GM18511 (cell line): ENCODE results near the gene PLPP7.

Experiments used
- ATAC-seq: cut with Tn5 transposase; IDR thresholded peaks from one replicate; pipeline ENCODE4 v1.9.1; 2021; ENCODE audit warnings: mild to moderate bottlenecking, moderate library complexity; ENCODE audit not compliant: unreplicated experiment

PLPP7 gene

GRCh38 chr9:131280660-131281059 lies 8.9 kb upstream of the PLPP7 start:
- ATAC-seq, result no peak

DNA sequence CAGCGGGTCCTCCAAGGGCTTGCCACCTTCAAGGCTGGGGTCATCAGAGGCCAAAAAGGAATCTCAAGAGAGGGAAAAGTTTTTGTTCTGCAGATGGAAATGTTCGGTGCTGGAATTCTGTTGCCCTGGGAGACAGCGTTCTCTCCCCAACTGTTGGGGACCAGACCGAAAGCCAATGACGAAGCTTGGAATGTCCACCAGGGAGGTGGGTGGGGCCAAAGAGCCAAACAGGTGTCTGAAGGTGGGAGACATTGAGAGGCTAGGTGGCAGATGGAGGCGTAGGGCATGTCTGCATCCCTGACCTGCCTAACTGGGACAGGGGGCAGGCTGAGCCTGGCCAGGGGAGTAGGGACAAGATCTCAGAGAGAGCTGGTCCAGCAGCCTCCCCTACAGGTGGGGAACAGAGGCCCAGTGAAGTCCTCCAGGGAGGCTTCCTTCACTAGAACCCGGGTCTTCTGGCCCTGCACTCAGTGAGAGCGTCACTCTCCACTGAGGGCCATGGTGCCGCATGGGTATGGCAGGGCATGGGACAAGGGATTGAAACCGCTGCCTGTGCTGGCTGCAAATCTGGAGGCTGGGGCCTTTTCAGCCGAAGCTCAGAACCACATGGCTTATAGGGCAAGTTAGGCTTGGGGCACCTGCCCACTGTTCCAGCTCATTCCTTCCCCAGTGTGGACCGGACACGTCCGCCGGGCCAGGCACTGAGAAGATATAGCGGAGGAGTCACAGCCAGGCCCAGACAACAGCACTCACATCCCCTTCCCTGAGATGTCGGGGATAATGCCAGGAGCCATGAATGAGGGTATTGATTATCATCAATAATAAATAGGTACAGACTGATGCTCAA lies 8.2 kb upstream of the PLPP7 start:
- no peak for ATAC-seq

DNA sequence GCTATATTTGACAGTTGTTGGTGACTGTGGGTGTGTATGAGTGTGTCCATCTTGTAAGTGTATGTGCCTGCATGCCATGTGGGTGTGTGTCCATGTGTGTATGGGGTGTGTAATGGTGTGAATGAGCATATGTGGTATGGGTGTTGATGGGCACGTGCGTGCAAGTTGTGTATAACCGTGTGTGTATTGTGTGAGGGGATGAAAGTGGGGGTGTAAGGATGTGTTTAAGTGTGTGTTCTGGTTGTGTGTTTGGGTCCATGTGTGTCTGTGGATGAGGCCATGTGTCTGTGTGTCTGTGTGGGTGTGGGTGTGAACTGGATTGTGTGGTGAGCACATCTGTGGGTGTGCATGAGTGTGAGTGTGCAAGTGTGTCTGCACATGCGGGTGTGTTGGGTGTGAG lies 7.3 kb upstream of the PLPP7 start:
- ATAC-seq, result no peak

GRCh38 chr9:131282688-131283422 lies 6.7 kb upstream of the PLPP7 start:
- ATAC-seq, result no peak

DNA sequence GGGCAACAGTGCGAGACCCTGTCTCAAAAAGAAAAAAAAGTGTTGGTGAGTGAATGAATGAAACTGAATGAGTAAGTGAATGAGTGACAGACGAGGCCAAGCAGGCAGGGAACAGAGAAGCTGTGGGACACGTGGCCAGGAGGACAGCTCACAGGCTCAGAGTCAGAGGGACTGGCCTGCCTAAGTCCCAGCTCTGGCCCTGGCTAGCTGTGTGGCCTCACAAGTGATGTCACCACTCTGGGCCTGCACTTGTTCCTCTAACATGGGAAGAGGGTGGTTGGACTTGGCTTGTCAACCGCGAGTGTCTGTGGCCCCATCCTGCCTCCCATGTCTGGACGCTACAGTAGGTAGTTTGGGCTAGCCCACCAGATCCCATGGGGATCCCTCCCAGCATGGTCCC lies 4.7 kb upstream of the PLPP7 start:
- ATAC-seq, result no peak

- no peak for ATAC-seq
Measured at GRCh38 chr9:131287359-131287758, 2.2 kb upstream of the PLPP7 start.

- ATAC-seq, result no peak
Measured at GRCh38 chr9:131288217-131288616, 1.3 kb upstream of the PLPP7 start.

- no peak for ATAC-seq
Measured at GRCh38 chr9:131290036-131290766, 678 bp downstream of the PLPP7 start.

GRCh38 chr9:131290767-131291370 lies 1.3 kb downstream of the PLPP7 start:
- no peak for ATAC-seq

- ATAC-seq, result no peak
Measured at GRCh38 chr9:131291795-131292315, 2.3 kb downstream of the PLPP7 start.

DNA sequence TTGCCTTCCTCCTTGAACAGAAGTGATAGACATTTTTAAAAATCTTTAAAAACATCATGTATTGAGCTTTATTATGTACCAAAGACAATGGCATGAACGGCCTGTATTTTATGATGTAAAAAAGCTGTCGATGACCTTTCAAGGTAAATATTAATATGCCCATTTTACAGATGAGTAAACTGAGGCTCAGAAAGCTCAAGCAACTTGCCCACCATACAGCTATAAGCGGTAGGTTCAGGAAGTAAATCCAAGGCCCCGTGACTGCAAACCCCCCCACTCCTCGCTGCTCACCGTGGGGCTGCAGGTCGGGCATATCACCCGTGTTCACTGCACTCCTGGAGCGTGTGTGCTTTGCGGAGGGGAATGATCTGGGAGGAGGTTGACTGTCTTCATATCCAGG lies 3.4 kb downstream of the PLPP7 start:
- no peak for ATAC-seq

DNA sequence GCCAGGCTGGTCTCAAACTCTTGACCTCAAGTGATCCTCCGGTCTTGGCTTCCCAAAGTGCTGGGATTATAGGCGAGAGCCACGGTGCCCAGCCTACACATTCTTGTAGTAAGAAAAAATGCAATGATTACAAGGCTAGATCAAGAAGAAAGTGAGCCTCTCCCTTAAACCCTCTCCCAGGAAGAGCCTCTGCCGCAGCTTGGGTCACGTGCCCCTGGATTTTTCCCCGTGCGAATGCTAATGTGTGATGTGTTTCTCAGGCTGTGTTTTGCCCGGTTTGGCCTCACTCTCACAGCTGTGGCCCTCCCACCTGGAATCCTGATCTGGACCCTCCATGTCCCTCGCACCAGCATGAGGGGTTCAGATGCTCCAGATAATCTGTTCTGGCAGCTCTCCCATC lies 6.9 kb downstream of the PLPP7 start:
- no peak for ATAC-seq

DNA sequence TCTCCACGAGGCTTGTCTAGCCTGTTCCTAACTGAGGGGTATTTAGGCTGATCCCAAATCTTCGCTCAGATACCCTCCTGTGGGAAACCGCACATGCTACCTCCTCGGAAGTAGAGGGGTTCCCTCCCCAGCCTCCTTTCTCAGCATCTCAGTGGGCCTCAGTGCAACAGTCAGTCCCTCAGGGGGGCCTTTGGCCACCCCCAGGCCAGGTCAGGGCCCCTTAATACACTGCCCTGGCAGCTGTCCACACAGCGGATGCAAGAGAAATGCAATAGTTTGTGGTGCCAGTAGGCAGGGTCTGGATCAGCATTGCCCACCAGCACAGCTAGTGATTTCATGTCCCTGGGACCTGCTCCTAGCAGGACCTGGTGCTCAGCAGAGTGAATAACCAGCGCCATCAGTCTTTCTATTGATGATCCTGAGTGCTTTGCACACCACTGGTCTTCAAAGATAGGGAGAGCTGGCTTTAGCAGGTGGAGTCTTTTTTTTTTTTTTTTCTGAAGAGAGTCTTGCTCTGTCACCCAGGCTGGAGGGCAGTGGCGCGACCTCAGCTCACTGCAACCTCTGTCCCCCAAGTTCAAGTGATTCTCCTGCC lies 7.5 kb downstream of the PLPP7 start:
- ATAC-seq, result no peak

DNA sequence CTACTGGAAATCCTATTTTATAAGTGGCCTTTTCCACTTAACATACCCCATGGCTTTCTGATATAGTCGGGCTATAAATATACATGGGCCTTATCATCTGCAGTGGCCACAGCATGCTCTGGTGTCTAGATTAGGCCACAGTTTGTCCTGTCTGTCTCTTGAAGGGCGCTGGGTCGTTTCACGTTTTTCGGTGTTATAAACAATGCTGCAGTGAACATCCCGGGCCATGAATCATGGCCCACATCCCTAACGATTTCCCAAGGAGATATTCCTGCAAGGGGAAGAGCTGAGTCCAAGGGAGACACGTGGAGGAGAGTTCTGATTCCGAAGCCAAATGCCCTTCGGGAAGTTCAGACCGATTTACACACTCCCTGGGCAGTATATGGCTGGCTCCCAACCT lies 8.4 kb downstream of the PLPP7 start:
- ATAC-seq, result no peak

GRCh38 chr9:131298341-131298740 lies 8.8 kb downstream of the PLPP7 start:
- ATAC-seq, result no peak

GRCh38 chr9:131298816-131299215 lies 9.3 kb downstream of the PLPP7 start:
- no peak for ATAC-seq

GRCh38 chr9:131299346-131299960 lies 9.9 kb downstream of the PLPP7 start:
- ATAC-seq, result no peak

DNA sequence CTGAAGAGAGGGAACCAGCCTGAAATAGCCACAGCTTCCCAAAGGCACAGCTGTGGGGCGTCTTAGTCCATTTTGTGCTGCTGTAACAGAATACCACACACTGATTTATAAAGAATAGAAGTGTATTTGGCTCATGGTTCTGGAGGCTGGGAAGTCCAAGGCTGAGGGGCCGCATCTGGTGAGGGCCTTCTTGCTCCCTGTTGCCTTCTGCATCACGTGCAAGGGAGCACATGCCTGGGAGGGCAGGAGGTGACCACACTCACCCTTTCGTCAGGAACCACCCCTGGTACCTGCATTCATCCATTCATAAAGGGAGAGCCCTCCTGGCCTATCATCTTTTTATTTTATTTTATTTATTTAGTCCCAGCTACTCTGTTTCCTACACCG lies 10.4 kb downstream of the PLPP7 start:
- no peak for ATAC-seq

DNA sequence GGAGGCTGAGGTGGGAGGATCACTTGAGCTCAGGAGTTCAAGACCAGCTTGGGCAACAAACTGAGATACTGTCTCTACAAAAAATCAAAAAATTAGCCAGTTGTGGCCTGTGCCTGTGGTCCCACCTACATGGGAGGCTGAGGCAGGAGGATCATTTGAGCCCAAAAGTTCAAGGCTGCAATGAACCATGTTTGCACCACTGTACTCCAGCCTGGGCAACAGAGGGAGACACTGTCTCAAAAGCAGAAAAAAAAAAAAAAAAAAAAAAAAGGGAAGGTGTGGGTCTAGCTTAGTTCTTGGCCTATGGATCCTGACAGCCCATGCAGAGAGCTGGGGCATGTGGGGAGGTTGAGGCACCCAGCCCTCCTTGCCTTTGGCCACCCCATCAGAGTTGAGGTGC lies 10.9 kb downstream of the PLPP7 start:
- no peak for ATAC-seq
